Colonic mucosa (tissue), 4 donors: ENCODE measurements around the gene HHAT. TPM values are rescaled to one million over a fixed set of nuclear protein-coding genes. Genes with fewer than 3 reads are reported as not detected.

Experiments
- DNase-seq: peaks from one replicate; pipeline ENCODE4 v3.0.0-alpha.2; 2020
- H3K27ac ChIP-seq: fragments of 200-600 bp; one replicate; pipeline ENCODE4 v1.8.0; 2021
- H3K27me3 ChIP-seq: fragments of 200-600 bp; one replicate; pipeline ENCODE4 v1.8.0; 2021
- H3K36me3 ChIP-seq: fragments of 200-600 bp; one replicate; pipeline ENCODE4 v1.8.0; 2021
- H3K4me1 ChIP-seq: fragments of 200-600 bp; one replicate; pipeline ENCODE4 v1.8.0; 2021; ENCODE audit warnings: mild to moderate bottlenecking
- H3K4me3 ChIP-seq: fragments of 200-600 bp; one replicate; pipeline ENCODE4 v1.8.0; 2021
- H3K9ac ChIP-seq, 2 donors: one replicate each; pipeline ENCODE4 v1.7.0; 2013; ENCODE audit warnings: control low read depth in 2 of 2, low read depth in 2 of 2, low read length in 2 of 2
- H3K9me3 ChIP-seq: fragments of 200-600 bp; one replicate; pipeline ENCODE4 v1.8.0; 2021
- CTCF ChIP-seq: fragments of 200-600 bp; IDR thresholded peaks from one replicate; pipeline ENCODE4 v1.8.0; 2022; ENCODE audit warnings: antibody characterized with exemption, mild to moderate bottlenecking
- intact Hi-C: fragments of 100-400 bp; cut with DNase I; formaldehyde crosslinking; loops from one replicate; pipeline ENCODE4 v1.14.1; 2022
- total RNA-seq, 2 donors: library from RNA; stranded (reverse); fragmentation: NEBNext Ultra II Directional in 1 of 2; extraction: Animal tissue kit (Norgen Biotek cat#: 25700) in 1 of 2; gene quantifications; one replicate each; pipeline ENCODE4 v1.2.1, GENCODE V29; 2021
- donor health status: healthy.
- donor health status: DM: no; HTN: no; CAD: no.
- donor health status: DM: no; HTN: no; CAD: no.

HHAT gene
- total RNA-seq, 2 donors from 2014 or later: 3.2 to 4.9 TPM

- Histone ChIP-seq H3K36me3 (no peaks in the 10 kb centered on the region), H3K4me1 (no peaks in the 10 kb centered on the region), H3K4me3 (no peak overlapping the region), H3K9ac (no peak overlapping the region), H3K9me3 (no peaks in the 10 kb centered on the region), H3K27ac (no peak overlapping the region), H3K27me3 (no peaks in the 10 kb centered on the region)
- DNase-seq: peak; percentile 34
- intact Hi-C loops: loop anchor here (2.0 kb wide), 1 partner anchor 32 kb away; no protein-coding TSS in a partner anchor
- TF ChIP-seq CTCF: no peak
Observed at GRCh38 chr1:210363119-210363518, 34.4 kb downstream of the HHAT start.

- intact Hi-C loops: no loop called here
- no peak for TF ChIP-seq CTCF
- H3K9me3 ChIP-seq: no peaks in the 10 kb centered on the region
Observed at GRCh38 chr1:210364479-210364878, 35.8 kb downstream of the HHAT start.

GRCh38 chr1:210366767-210367166 lies 38.1 kb downstream of the HHAT start:
- Histone ChIP-seq H3K4me3 (no peak overlapping the region), H3K9ac (no peak overlapping the region), H3K4me1 (no peaks in the 10 kb centered on the region), H3K36me3 (no peaks in the 10 kb centered on the region), H3K9me3 (no peaks in the 10 kb centered on the region), H3K27me3 (no peaks in the 10 kb centered on the region), H3K27ac (no peak overlapping the region)
- intact Hi-C loops: no loop called here
- DNase-seq: no peak
- TF ChIP-seq CTCF: no peak

More at GRCh38 chr1:210364479-210364878, 35.8 kb downstream of the HHAT start:
- H3K27ac ChIP-seq: no peak overlapping the region
- H3K4me3 ChIP-seq: no peak overlapping the region
- no peaks in the 10 kb centered on the region for H3K36me3 ChIP-seq
- DNase-seq: no peak
- H3K9ac ChIP-seq: no peak overlapping the region
- no peaks in the 10 kb centered on the region for H3K27me3 ChIP-seq
- H3K4me1 ChIP-seq: no peaks in the 10 kb centered on the region

GRCh38 chr1:210367566-210367965 lies 38.9 kb downstream of the HHAT start:
- DNase-seq: no peak
- no peaks in the 10 kb centered on the region for H3K9me3 ChIP-seq
- H3K4me3 ChIP-seq: no peak overlapping the region
- no peaks in the 10 kb centered on the region for H3K36me3 ChIP-seq
- no peak for TF ChIP-seq CTCF
- no peak overlapping the region for H3K27ac ChIP-seq
- intact Hi-C loops: no loop called here
- no peak overlapping the region for H3K9ac ChIP-seq
- no peaks in the 10 kb centered on the region for H3K27me3 ChIP-seq
- H3K4me1 ChIP-seq: no peaks in the 10 kb centered on the region

GRCh38 chr1:210369425-210369824 lies 40.7 kb downstream of the HHAT start:
- Histone ChIP-seq H3K4me3 (no peak overlapping the region), H3K36me3 (no peaks in the 10 kb centered on the region), H3K27ac (no peak overlapping the region), H3K27me3 (no peaks in the 10 kb centered on the region), H3K9me3 (no peaks in the 10 kb centered on the region), H3K9ac (no peak overlapping the region), H3K4me1 (no peaks in the 10 kb centered on the region)
- intact Hi-C loops: no loop called here
- TF ChIP-seq CTCF: no peak
- no peak for DNase-seq

GRCh38 chr1:210371916-210372315 lies 43.2 kb downstream of the HHAT start:
- Histone ChIP-seq H3K27me3 (no peaks in the 10 kb centered on the region), H3K4me3 (no peak overlapping the region), H3K27ac (no peak overlapping the region), H3K9me3 (no peaks in the 10 kb centered on the region), H3K9ac (no peak overlapping the region), H3K4me1 (no peaks in the 10 kb centered on the region), H3K36me3 (no peaks in the 10 kb centered on the region)
- TF ChIP-seq CTCF: no peak
- intact Hi-C loops: no loop called here
- no peak for DNase-seq
